CD4-positive, alpha-beta T cell (primary cell): ENCODE results near the gene PIAS1. TPM values are rescaled to one million over a fixed set of nuclear protein-coding genes. Genes with fewer than 3 reads are reported as not detected.

Source experiments
- ATAC-seq: fragments of 200-7000 bp; cut with Tn5 transposase; one replicate; pipeline ENCODE4 v1.10.0; 2022; ENCODE audit warnings: mild to moderate bottlenecking; ENCODE audit not compliant: poor library complexity
- CTCF ChIA-PET: fragments of 350-600 bp; sonication (Branson Sonifier 250); formaldehyde crosslinking; loops from one replicate; lab custom pipeline; 2021; ENCODE audit warnings: antibody characterized with exemption, inconsistent platforms; lab: Charles Lee
- POLR2A ChIA-PET: fragments of 350-600 bp; sonication (Branson Sonifier 250); formaldehyde crosslinking; loops from one replicate; lab custom pipeline; 2021; ENCODE audit warnings: antibody characterized with exemption, inconsistent platforms; lab: Charles Lee
- DNase-seq, 14 experiments: peaks; one replicate each; pipeline ENCODE4 v3.0.0-alpha.2; 2013 to 2020; ENCODE audit warnings: mixed read lengths in 2 of 14
- H3K27ac ChIP-seq, 2 donors: one replicate each; pipeline versions ENCODE4 v1.5.1 to v1.7.0; 2013; ENCODE audit warnings: low read length in 2 of 2, low read depth in 1 of 2, mild to moderate bottlenecking in 1 of 2
- H3K27me3 ChIP-seq, 2 experiments: 1 replicate in 1 of 2; 2 replicates in 1 of 2; pipeline versions ENCODE4 v1.6.1 to v1.7.0; 2013; ENCODE audit warnings: low read length in 2 of 2, control low read depth in 1 of 2, mild to moderate bottlenecking in 1 of 2, moderate library complexity in 1 of 2; ENCODE audit not compliant: insufficient read depth in 2 of 2, control insufficient read depth in 1 of 2
- H3K36me3 ChIP-seq: one replicate; pipeline ENCODE4 v1.6.1; 2013; ENCODE audit warnings: low read length, control low read depth; ENCODE audit not compliant: insufficient read depth
- H3K4me1 ChIP-seq: one replicate; pipeline ENCODE4 v1.6.1; 2013; ENCODE audit warnings: low read length, control low read depth; ENCODE audit not compliant: insufficient read depth
- H3K4me3 ChIP-seq: one replicate; pipeline ENCODE4 v1.5.1; 2013; ENCODE audit warnings: mild to moderate bottlenecking, low read length, moderate library complexity
- H3K9me3 ChIP-seq, 2 experiments: 1 replicate in 1 of 2; 2 replicates in 1 of 2; pipeline versions ENCODE4 v1.6.1 to v1.7.0; 2013; ENCODE audit warnings: low read length in 2 of 2, mild to moderate bottlenecking in 2 of 2, control low read depth in 1 of 2, moderate library complexity in 1 of 2; ENCODE audit not compliant: control insufficient read depth in 1 of 2, insufficient read depth in 1 of 2
- H3K27ac Mint-ChIP-seq: one replicate; pipeline ENCODE4 v1.8.0; 2020; ENCODE audit warnings: mixed read lengths
- H3K27me3 Mint-ChIP-seq: one replicate; pipeline ENCODE4 v1.8.0; 2021; ENCODE audit warnings: mixed read lengths
- H3K36me3 Mint-ChIP-seq: one replicate; pipeline ENCODE4 v1.8.0; 2021; ENCODE audit warnings: low read depth, mixed read lengths
- H3K4me1 Mint-ChIP-seq: one replicate; pipeline ENCODE4 v1.8.0; 2021; ENCODE audit warnings: low read depth, mixed read lengths
- H3K4me3 Mint-ChIP-seq: one replicate; pipeline ENCODE4 v1.8.0; 2020; ENCODE audit warnings: mild to moderate bottlenecking, mixed read lengths
- H3K9me3 Mint-ChIP-seq: one replicate; pipeline ENCODE4 v1.8.0; 2020; ENCODE audit warnings: mixed read lengths
- CTCF ChIP-seq: fragments of 200-600 bp; IDR thresholded peaks from one replicate; pipeline ENCODE4 v1.8.0; 2022; ENCODE audit warnings: antibody characterized with exemption, mild to moderate bottlenecking
- intact Hi-C, 2 experiments: fragments of 100-400 bp; cut with DNase I in 1 of 2; cut with micrococcal nuclease in 1 of 2; formaldehyde crosslinking; loops; one replicate each; pipeline versions ENCODE4 v1.15.1 to v1.9.0; 2023 to 2025; cut with DNase I, micrococcal nuclease
- total RNA-seq, 174 experiments: library from RNA in 2 of 174; stranded (reverse) in 2 of 174; gene quantifications; one replicate each; pipeline ENCODE4 v1.2.3 and lab custom pipeline; 2021 to 2026

The PIAS1 gene
- total RNA-seq, 2 experiments from 2014 or later = 73.1 to 74.8 TPM

- Mint-ChIP-seq H3K4me3 (no peak overlapping the region), H3K9me3 (no peaks in the 10 kb centered on the region), H3K27ac (no peak overlapping the region), H3K27me3 (peaks cover 40% of the 10 kb centered on the region), H3K4me1 (no peaks in the 10 kb centered on the region), H3K36me3 (no peaks in the 10 kb centered on the region)
- intact Hi-C loops = no loop called here
- H3K4me3 ChIP-seq = no peak overlapping the region
- no peak for ATAC-seq
- ChIA-PET CTCF (no interaction called here), POLR2A (no interaction called here)
- no peak overlapping the region for H3K27ac ChIP-seq
- TF ChIP-seq CTCF = no peak
- no peaks in the 10 kb centered on the region for H3K4me1 ChIP-seq
- no peaks in the 10 kb centered on the region for H3K36me3 ChIP-seq
- no peaks in the 10 kb centered on the region for H3K9me3 ChIP-seq
- H3K27me3 ChIP-seq = peaks cover 4 to 30% of the 10 kb centered on the region in 2 experiments
- no peak for DNase-seq
These were observed 15.9 kb upstream of the PIAS1 start for GRCh38 chr15:68038246-68038645.

GRCh38 chr15:68040144-68040543, 14.0 kb upstream of the PIAS1 start:
- Mint-ChIP-seq H3K27me3 (peaks cover 27% of the 10 kb centered on the region), H3K36me3 (no peaks in the 10 kb centered on the region), H3K4me1 (no peaks in the 10 kb centered on the region), H3K9me3 (no peaks in the 10 kb centered on the region), H3K4me3 (no peak overlapping the region), H3K27ac (no peak overlapping the region)
- no peaks in the 10 kb centered on the region for H3K36me3 ChIP-seq
- TF ChIP-seq CTCF = no peak
- H3K27me3 ChIP-seq = peaks cover 1 to 21% of the 10 kb centered on the region in 2 experiments
- no peak overlapping the region for H3K4me3 ChIP-seq
- no peak for ATAC-seq
- DNase-seq = no peak
- H3K9me3 ChIP-seq = no peaks in the 10 kb centered on the region
- POLR2A ChIA-PET = no interaction called here
- H3K27ac ChIP-seq = no peak overlapping the region
- H3K4me1 ChIP-seq = no peaks in the 10 kb centered on the region
- intact Hi-C loops = no loop called here
- CTCF ChIA-PET = no interaction called here

GRCh38 chr15:68042156-68042854, 11.8 kb upstream of the PIAS1 start:
- no peak overlapping the region for H3K4me3 Mint-ChIP-seq
- TF ChIP-seq CTCF = no peak
- H3K27me3 ChIP-seq = peaks cover 3 to 5% of the 10 kb centered on the region in 2 experiments
- H3K36me3 ChIP-seq = no peaks in the 10 kb centered on the region
- intact Hi-C loops = no loop called here
- H3K27ac Mint-ChIP-seq = no peak overlapping the region
- no peaks in the 10 kb centered on the region for H3K4me1 Mint-ChIP-seq
- no peaks in the 10 kb centered on the region for H3K36me3 Mint-ChIP-seq
- ChIA-PET CTCF (no interaction called here), POLR2A (no interaction called here)
- H3K9me3 ChIP-seq = peaks cover 0 to 14% of the 10 kb centered on the region in 2 experiments
- H3K27ac ChIP-seq = no peak overlapping the region
- ATAC-seq (no peak), DNase-seq (no peak)
- H3K4me1 ChIP-seq = no peaks in the 10 kb centered on the region
- peaks cover 18% of the 10 kb centered on the region for H3K27me3 Mint-ChIP-seq
- H3K9me3 Mint-ChIP-seq = no peaks in the 10 kb centered on the region
- no peak overlapping the region for H3K4me3 ChIP-seq
